Testis (tissue), 3 donors: Measurements from ENCODE around the gene ANTXR1. TPM values are rescaled to one million over a fixed set of nuclear protein-coding genes. Genes with fewer than 3 reads are reported as not detected.

Experiments
- DNase-seq: peaks from one replicate; pipeline ENCODE4 v3.0.0-alpha.2; 2019
- H3K27ac ChIP-seq, 2 donors: fragments of 200-600 bp; sonication (generic); one replicate each; pipeline ENCODE4 v1.5.1; 2019
- H3K27me3 ChIP-seq: fragments of 200-600 bp; sonication (generic); one replicate; pipeline ENCODE4 v1.5.1; 2019
- H3K36me3 ChIP-seq: fragments of 200-600 bp; sonication (generic); one replicate; pipeline ENCODE4 v1.5.1; 2017; ENCODE audit warnings: low read depth; ENCODE audit errors: missing control alignments
- H3K4me1 ChIP-seq: fragments of 200-600 bp; sonication (generic); one replicate; pipeline ENCODE4 v1.5.1; 2019
- H3K4me3 ChIP-seq, 2 donors: fragments of 200-600 bp; sonication (generic); one replicate each; pipeline ENCODE4 v1.5.1; 2017 to 2019
- H3K9me3 ChIP-seq: fragments of 200-600 bp; sonication (generic); one replicate; pipeline ENCODE4 v1.5.1; 2017
- POLR2A ChIP-seq: fragments of 450-650 bp; IDR thresholded peaks from one replicate; pipeline ENCODE4 v1.6.1; 2017; ENCODE audit warnings: antibody characterized with exemption, mild to moderate bottlenecking, moderate library complexity
- WGBS, 2 donors: methylation state at CpG; one replicate each; pipeline ENCODE4 v1.1.5; 2018; 5-methylcytosine and 5-hydroxymethylcytosine counted together
- intact Hi-C: fragments of 100-400 bp; cut with DNase I; formaldehyde crosslinking; loops from one replicate; pipeline ENCODE4 v1.15.1; 2023; ENCODE audit warnings: low total_unique reads
- polyA plus RNA-seq: library from polyadenylated mRNA; stranded (reverse); fragments of 350-450 nt; fragmentation: Illumina TruSeq; extraction: RNeasy Lipid Tissue Mini Kit (QIAGEN cat#74804); gene quantifications from one replicate; pipeline ENCODE4 v1.2.3, GENCODE V29; 2014; ENCODE audit warnings: low read depth, low replicate concordance; ENCODE audit not compliant: insufficient read depth
- total RNA-seq, 2 donors: library from RNA; depleted of rRNA; stranded (reverse); fragments of >200 nt; gene quantifications; one replicate each; pipeline ENCODE4 v1.2.3, GENCODE V29; 2016
- TF ChIP-seq, protein P1 (sequence below), 3 experiments: fragments of 450-650 bp in 2 of 3; fragments of 200-600 bp in 1 of 3; sonication (generic) in 1 of 3; IDR thresholded peaks; one replicate each; pipeline ENCODE4 v1.5.1; 2016 to 2019; ENCODE audit warnings: antibody characterized with exemption in 3 of 3, mild to moderate bottlenecking in 2 of 3, moderate library complexity in 1 of 3

Gene ANTXR1
- total and polyA plus RNA-seq, 3 donors from 2014 or later: 16.6 to 35.7 (median 20.1) TPM

- 86 to 87% methylated on average over 5 of the region's 5 CpGs for WGBS, 2 donors
- Histone ChIP-seq H3K27me3 (no peaks in the 10 kb centered on the region), H3K36me3 (no peaks in the 10 kb centered on the region), H3K27ac (no peak overlapping the region), H3K9me3 (no peaks in the 10 kb centered on the region), H3K4me3 (no peak overlapping the region), H3K4me1 (no peaks in the 10 kb centered on the region)
- TF ChIP-seq, protein P1, sequence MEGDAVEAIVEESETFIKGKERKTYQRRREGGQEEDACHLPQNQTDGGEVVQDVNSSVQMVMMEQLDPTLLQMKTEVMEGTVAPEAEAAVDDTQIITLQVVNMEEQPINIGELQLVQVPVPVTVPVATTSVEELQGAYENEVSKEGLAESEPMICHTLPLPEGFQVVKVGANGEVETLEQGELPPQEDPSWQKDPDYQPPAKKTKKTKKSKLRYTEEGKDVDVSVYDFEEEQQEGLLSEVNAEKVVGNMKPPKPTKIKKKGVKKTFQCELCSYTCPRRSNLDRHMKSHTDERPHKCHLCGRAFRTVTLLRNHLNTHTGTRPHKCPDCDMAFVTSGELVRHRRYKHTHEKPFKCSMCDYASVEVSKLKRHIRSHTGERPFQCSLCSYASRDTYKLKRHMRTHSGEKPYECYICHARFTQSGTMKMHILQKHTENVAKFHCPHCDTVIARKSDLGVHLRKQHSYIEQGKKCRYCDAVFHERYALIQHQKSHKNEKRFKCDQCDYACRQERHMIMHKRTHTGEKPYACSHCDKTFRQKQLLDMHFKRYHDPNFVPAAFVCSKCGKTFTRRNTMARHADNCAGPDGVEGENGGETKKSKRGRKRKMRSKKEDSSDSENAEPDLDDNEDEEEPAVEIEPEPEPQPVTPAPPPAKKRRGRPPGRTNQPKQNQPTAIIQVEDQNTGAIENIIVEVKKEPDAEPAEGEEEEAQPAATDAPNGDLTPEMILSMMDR (IDR thresholded peaks at IDR 0.05): no peak
- no peak for TF ChIP-seq POLR2A
- no peak for DNase-seq
- intact Hi-C loops: no loop called here
Measured at GRCh38 chr2:69103419-69103818, 90.4 kb downstream of the ANTXR1 start.

GRCh38 chr2:69104261-69104660 is 91.3 kb downstream of the ANTXR1 start:
- peak; percentile 52 for DNase-seq
- Histone ChIP-seq H3K36me3 (no peaks in the 10 kb centered on the region), H3K9me3 (no peaks in the 10 kb centered on the region), H3K4me1 (no peaks in the 10 kb centered on the region), H3K27me3 (no peaks in the 10 kb centered on the region), H3K27ac (peak overlapping the region in 1 of 2 donors; percentile 3), H3K4me3 (no peak overlapping the region)
- TF ChIP-seq POLR2A: no peak
- TF ChIP-seq, protein P1 (IDR thresholded peaks at IDR 0.05): no peak
- intact Hi-C loops: no loop called here
- WGBS, 2 donors: 29 to 57% methylated on average over 3 of the region's 3 CpGs

DNA sequence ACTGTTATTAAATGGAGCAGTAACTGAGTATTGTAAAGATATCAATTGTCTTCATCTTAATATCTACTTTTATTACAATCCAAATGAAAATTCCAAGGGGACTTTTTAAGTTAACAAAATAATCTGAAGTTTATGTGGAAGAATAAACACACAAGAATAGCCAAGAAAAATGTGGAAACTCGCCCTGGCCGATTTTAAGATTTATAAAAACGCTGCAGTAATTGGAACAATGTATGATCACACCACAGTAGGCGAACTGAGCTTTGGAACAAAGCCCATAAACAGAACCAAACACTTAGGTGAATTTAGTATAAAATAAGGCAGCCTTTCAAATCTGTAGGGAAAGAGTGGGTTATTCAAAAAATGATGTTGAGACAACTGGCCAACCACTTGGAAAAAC is 96.3 kb downstream of the ANTXR1 start:
- H3K36me3 ChIP-seq: no peaks in the 10 kb centered on the region
- H3K9me3 ChIP-seq: no peaks in the 10 kb centered on the region
- DNase-seq: no peak
- H3K27ac ChIP-seq: no peak overlapping the region
- H3K4me3 ChIP-seq: no peak overlapping the region
- TF ChIP-seq, protein P1 (IDR thresholded peaks at IDR 0.05): no peak
- TF ChIP-seq POLR2A: no peak
- H3K27me3 ChIP-seq: no peaks in the 10 kb centered on the region
- intact Hi-C loops: no loop called here
- 68% methylated on average over 4 of the region's 4 CpGs for WGBS, 2 donors
- no peaks in the 10 kb centered on the region for H3K4me1 ChIP-seq

DNA sequence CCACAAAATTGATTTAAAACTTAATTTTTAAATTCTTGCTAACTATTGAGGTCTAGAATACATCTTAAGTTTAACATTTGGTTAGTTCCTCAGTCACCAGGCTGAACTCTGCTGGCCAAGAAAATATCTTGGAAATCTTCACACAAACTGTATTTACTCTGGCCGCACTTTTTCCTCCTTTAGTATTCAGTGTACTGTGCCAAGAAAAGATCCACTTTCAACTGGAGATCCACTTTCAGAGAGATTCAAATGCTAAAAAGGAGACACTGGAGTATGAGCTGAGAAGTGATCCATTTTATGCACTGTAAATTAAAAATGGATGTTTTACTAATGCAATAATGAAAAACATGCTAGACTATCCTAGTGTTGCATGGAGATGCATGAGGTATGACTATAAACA is 98.1 kb downstream of the ANTXR1 start:
- DNase-seq: no peak
- no peaks in the 10 kb centered on the region for H3K9me3 ChIP-seq
- H3K4me3 ChIP-seq: no peak overlapping the region
- no peaks in the 10 kb centered on the region for H3K36me3 ChIP-seq
- H3K27me3 ChIP-seq: no peaks in the 10 kb centered on the region
- H3K27ac ChIP-seq: no peak overlapping the region
- TF ChIP-seq POLR2A: no peak
- TF ChIP-seq, protein P1 (IDR thresholded peaks at IDR 0.05): no peak
- peaks cover under 1% of the 10 kb centered on the region for H3K4me1 ChIP-seq
- 63 to 69% methylated on average over 1 of the region's 1 CpG for WGBS, 2 donors
- intact Hi-C loops: no loop called here

GRCh38 chr2:69113627-69114026 is 100.6 kb downstream of the ANTXR1 start:
- no peak overlapping the region for H3K27ac ChIP-seq
- intact Hi-C loops: no loop called here
- no peak for DNase-seq
- H3K36me3 ChIP-seq: no peaks in the 10 kb centered on the region
- WGBS, 2 donors: 84 to 89% methylated on average over 3 of the region's 3 CpGs
- TF ChIP-seq, protein P1 (IDR thresholded peaks at IDR 0.05): no peak
- no peak for TF ChIP-seq POLR2A
- H3K27me3 ChIP-seq: no peaks in the 10 kb centered on the region
- H3K4me3 ChIP-seq: no peak overlapping the region
- H3K9me3 ChIP-seq: no peaks in the 10 kb centered on the region
- peaks cover 5% of the 10 kb centered on the region for H3K4me1 ChIP-seq
